ENCODE measurements around the gene PDLIM5.

GRCh38 chr4:94648699-94649098 is 197.0 kb downstream of the PDLIM5 start:
- TF ChIP-seq POLR2AphosphoS5 (IDR thresholded peaks at IDR 0.05), result no peak
- TF ChIP-seq, protein P1, sequence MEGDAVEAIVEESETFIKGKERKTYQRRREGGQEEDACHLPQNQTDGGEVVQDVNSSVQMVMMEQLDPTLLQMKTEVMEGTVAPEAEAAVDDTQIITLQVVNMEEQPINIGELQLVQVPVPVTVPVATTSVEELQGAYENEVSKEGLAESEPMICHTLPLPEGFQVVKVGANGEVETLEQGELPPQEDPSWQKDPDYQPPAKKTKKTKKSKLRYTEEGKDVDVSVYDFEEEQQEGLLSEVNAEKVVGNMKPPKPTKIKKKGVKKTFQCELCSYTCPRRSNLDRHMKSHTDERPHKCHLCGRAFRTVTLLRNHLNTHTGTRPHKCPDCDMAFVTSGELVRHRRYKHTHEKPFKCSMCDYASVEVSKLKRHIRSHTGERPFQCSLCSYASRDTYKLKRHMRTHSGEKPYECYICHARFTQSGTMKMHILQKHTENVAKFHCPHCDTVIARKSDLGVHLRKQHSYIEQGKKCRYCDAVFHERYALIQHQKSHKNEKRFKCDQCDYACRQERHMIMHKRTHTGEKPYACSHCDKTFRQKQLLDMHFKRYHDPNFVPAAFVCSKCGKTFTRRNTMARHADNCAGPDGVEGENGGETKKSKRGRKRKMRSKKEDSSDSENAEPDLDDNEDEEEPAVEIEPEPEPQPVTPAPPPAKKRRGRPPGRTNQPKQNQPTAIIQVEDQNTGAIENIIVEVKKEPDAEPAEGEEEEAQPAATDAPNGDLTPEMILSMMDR (IDR thresholded peaks at IDR 0.05), result no peak
- TF ChIP-seq POLR2A (IDR thresholded peaks at IDR 0.05), result no peak
- no peak for TF ChIP-seq EP300 (IDR thresholded peaks at IDR 0.05)

All from suprapubic skin (tissue), 4 donors.